Activated naive CD4-positive, alpha-beta T cell treated with anti-CD3 and anti-CD28 coated beads, Interleukin-2, amount 50 U/mL, for 24 hours (primary cell): ENCODE measurements around the gene IGFN1.

Experiments used
- H3K27ac Mint-ChIP-seq: one replicate; pipeline ENCODE4 v1.8.0; 2021; ENCODE audit warnings: mild to moderate bottlenecking, mixed read lengths
- H3K27me3 Mint-ChIP-seq: one replicate; pipeline ENCODE4 v1.8.0; 2021; ENCODE audit warnings: mixed read lengths
- H3K36me3 Mint-ChIP-seq: one replicate; pipeline ENCODE4 v1.8.0; 2021; ENCODE audit warnings: mixed read lengths
- H3K4me1 Mint-ChIP-seq: one replicate; pipeline ENCODE4 v1.8.0; 2021; ENCODE audit warnings: mixed read lengths
- H3K4me3 Mint-ChIP-seq: one replicate; pipeline ENCODE4 v1.8.0; 2021; ENCODE audit warnings: mild to moderate bottlenecking, mixed read lengths
- H3K9me3 Mint-ChIP-seq: one replicate; pipeline ENCODE4 v1.8.0; 2021; ENCODE audit warnings: mixed read lengths

The IGFN1 gene

GRCh38 chr1:201268604-201269151, 78.1 kb downstream of the IGFN1 start:
- H3K27me3 Mint-ChIP-seq = peaks cover 17% of the 10 kb centered on the region
- H3K9me3 Mint-ChIP-seq = no peaks in the 10 kb centered on the region
- no peak overlapping the region for H3K27ac Mint-ChIP-seq
- no peaks in the 10 kb centered on the region for H3K36me3 Mint-ChIP-seq
- no peak overlapping the region for H3K4me3 Mint-ChIP-seq
- no peaks in the 10 kb centered on the region for H3K4me1 Mint-ChIP-seq

DNA sequence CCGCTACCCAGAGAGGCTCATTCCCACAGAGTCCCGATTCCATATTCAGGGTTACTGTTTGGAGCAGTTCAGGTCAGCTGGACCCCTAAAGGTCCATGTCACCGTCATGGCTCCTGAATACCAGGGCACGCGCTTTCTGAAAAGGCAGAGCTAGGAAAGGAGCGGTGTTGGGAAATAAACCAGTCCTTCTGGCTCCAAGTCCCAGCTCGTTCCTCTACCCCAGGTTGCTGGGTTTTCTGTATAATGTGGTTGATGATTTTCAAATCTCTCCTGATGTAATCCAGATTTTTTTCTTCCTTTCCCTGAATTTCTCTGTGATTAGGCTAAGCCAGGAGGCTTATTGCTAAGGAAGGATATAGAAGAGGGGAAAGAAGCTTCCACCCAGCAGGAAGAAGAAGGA, 78.7 kb downstream of the IGFN1 start:
- H3K27ac Mint-ChIP-seq = no peak overlapping the region
- no peak overlapping the region for H3K4me3 Mint-ChIP-seq
- peaks cover 17% of the 10 kb centered on the region for H3K27me3 Mint-ChIP-seq
- no peaks in the 10 kb centered on the region for H3K4me1 Mint-ChIP-seq
- no peaks in the 10 kb centered on the region for H3K9me3 Mint-ChIP-seq
- H3K36me3 Mint-ChIP-seq = no peaks in the 10 kb centered on the region

DNA sequence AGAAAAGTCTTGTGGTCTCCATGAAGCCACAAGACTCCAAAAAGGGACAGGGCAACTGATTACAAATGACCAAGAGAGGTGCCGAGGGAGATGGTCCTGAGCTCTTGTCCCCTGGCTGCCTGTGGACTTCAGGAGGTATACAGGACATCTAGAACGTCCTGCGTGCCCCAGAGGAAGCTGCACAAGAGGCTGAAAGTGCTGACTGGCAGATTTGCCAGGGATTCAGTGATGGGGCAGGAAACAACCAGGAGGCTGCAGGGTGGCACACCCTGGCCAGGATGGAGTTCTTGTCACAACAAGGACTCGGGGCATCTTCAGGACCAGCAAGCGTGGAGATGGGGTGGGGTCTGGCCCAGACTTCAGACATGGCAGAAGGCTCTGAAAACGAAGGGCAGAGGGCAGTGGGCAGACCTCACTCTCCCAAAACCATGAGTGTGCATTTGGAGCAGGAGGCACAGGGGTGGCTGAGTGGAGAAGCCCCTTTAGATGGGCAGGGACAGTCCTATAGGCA, 79.3 kb downstream of the IGFN1 start:
- Mint-ChIP-seq H3K9me3 (no peaks in the 10 kb centered on the region), H3K4me1 (no peaks in the 10 kb centered on the region), H3K36me3 (no peaks in the 10 kb centered on the region), H3K4me3 (no peak overlapping the region), H3K27me3 (peaks cover 17% of the 10 kb centered on the region), H3K27ac (no peak overlapping the region)

DNA sequence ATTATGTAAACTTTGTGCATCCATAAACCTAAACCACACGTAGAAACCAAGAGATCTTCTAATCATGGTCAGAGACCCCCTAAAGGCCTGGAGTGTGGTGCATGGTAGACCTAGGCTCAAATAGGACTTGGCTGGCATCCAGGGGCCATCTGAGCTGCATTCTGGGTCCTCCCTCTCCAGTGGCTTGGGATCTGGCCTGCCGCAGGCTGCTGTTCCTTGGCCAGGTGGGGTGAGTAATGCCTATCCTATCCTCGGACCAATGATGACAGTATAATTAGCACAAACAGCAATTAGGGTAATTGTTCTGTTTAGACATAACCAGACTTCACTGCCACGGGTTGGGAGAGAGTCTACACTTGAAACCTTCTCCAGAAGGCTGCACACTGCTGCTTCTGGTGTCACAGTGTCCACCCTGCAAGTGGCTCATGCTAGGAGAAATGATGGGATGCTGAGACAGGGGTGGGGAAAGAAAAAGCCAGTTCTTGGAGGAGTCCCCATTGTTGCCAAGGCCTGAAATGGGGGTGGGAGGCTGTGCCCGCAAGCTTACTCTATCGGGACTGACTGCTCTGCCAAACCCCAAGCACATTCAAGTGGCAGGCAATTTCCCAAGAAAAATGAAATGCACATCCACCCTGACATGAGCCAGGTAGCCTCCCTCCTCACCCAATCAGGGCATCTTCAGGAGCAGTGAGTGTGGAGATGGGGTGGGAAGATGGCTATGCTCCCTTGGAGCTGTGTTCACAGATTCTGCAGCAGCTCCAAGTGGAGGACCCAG, 80.2 kb downstream of the IGFN1 start:
- Mint-ChIP-seq H3K36me3 (no peaks in the 10 kb centered on the region), H3K4me1 (no peaks in the 10 kb centered on the region), H3K27ac (no peak overlapping the region), H3K27me3 (peaks cover 16% of the 10 kb centered on the region), H3K9me3 (no peaks in the 10 kb centered on the region), H3K4me3 (no peak overlapping the region)

GRCh38 chr1:201272799-201273198, 82.2 kb downstream of the IGFN1 start:
- Mint-ChIP-seq H3K4me3 (no peak overlapping the region), H3K27ac (no peak overlapping the region), H3K36me3 (no peaks in the 10 kb centered on the region), H3K4me1 (no peaks in the 10 kb centered on the region), H3K9me3 (no peaks in the 10 kb centered on the region), H3K27me3 (peaks cover 13% of the 10 kb centered on the region)

GRCh38 chr1:201274616-201275252, 84.1 kb downstream of the IGFN1 start:
- no peaks in the 10 kb centered on the region for H3K4me1 Mint-ChIP-seq
- H3K9me3 Mint-ChIP-seq = no peaks in the 10 kb centered on the region
- H3K27ac Mint-ChIP-seq = no peak overlapping the region
- H3K36me3 Mint-ChIP-seq = no peaks in the 10 kb centered on the region
- H3K4me3 Mint-ChIP-seq = no peak overlapping the region
- H3K27me3 Mint-ChIP-seq = peaks cover 6% of the 10 kb centered on the region

DNA sequence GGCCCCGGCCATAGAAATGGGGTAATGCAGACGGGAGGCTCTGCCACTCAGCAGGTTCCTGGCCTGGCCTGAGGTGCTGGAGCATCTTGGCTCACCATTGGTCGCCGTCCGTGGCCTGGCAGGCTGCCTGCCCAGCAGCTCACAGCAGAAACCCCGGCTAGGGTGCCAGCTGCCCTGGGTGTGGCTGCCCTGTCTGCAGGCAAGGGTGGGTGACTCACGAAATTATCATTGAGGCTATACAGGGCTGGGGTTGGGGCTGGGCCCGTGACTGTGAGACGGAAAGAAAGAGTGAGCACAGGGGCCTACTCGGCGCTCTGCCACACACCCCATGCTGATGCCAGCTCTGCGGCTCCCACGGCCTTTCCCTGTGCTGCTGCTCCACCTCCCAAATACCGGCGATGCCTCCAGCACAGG, 84.6 kb downstream of the IGFN1 start:
- H3K27ac Mint-ChIP-seq = no peak overlapping the region
- no peaks in the 10 kb centered on the region for H3K4me1 Mint-ChIP-seq
- no peaks in the 10 kb centered on the region for H3K36me3 Mint-ChIP-seq
- no peak overlapping the region for H3K4me3 Mint-ChIP-seq
- H3K27me3 Mint-ChIP-seq = peaks cover 6% of the 10 kb centered on the region
- H3K9me3 Mint-ChIP-seq = no peaks in the 10 kb centered on the region

GRCh38 chr1:201276891-201277290, 86.3 kb downstream of the IGFN1 start:
- H3K36me3 Mint-ChIP-seq = no peaks in the 10 kb centered on the region
- peaks cover 12% of the 10 kb centered on the region for H3K27me3 Mint-ChIP-seq
- no peaks in the 10 kb centered on the region for H3K4me1 Mint-ChIP-seq
- no peak overlapping the region for H3K27ac Mint-ChIP-seq
- H3K9me3 Mint-ChIP-seq = no peaks in the 10 kb centered on the region
- no peak overlapping the region for H3K4me3 Mint-ChIP-seq

DNA sequence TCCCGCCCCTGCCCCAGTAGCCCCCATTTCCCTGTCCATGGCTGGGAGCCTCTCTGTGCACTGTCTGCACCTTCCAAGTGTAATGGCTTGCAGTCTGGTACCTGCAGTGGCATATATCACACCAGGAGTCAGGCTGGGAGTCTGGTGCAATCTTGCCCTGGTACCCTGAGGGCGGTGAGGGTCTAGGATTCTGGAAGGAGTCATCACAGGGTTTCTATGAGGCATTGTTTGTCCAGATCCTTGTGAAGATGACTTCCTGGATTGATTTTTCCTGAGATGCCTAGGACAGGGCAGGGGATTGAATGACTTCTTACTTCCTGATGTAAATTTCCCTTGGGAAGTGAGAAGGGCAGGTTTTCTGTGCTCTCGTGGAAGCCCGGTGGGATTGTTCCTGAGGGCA, 86.8 kb downstream of the IGFN1 start:
- Mint-ChIP-seq H3K27me3 (peaks cover 15% of the 10 kb centered on the region), H3K4me1 (no peaks in the 10 kb centered on the region), H3K4me3 (no peak overlapping the region), H3K9me3 (no peaks in the 10 kb centered on the region), H3K36me3 (no peaks in the 10 kb centered on the region), H3K27ac (no peak overlapping the region)
